H1 (cell line): ENCODE measurements around the gene MYDGF. TPM values are rescaled to one million over a fixed set of nuclear protein-coding genes. Genes with fewer than 3 reads are reported as not detected.

Experiments
- polyA plus RNA-seq, 7 experiments: library from polyadenylated mRNA; depleted of rRNA in 3 of 7; stranded (reverse) in 5 of 7; unstranded in 2 of 7; fragments of >200 nt in 5 of 7; fragments of 200-250 nt in 2 of 7; gene quantifications; 1 replicate in 5 of 7; 2 replicates in 1 of 7; 4 replicates in 1 of 7; pipeline versions ENCODE4 v1.2.1 to v1.2.3, GENCODE V29; 2011 to 2013; ENCODE audit warnings: missing spikeins in 2 of 7, mixed read lengths in 2 of 7
- total RNA-seq: library from RNA; stranded (reverse); fragmentation: NEBNext Ultra II Directional; extraction: Animal tissue kit (Norgen Biotek cat#: 25700); gene quantifications from 2 replicates; pipeline ENCODE4 v1.2.1, GENCODE V29; 2021

The MYDGF gene
- total and polyA plus RNA-seq, 2 of the 8 experiments (the other 6 are each of a cell fraction or from before 2014, with no cell fraction given): 40.6 to 51.1 TPM

Other genes with a start within 250 kb of the MYDGF start
- 28.0 and 29.9 TPM in 2 replicates for gene UBXN6, start 212.5 kb downstream of the MYDGF start, total RNA-seq
- 43.8 and 63.0 TPM in 2 replicates for gene UBXN6, start 212.5 kb downstream of the MYDGF start, polyA plus RNA-seq (2011; rRNA removed)
- 102 and 106 TPM in 2 replicates for gene HDGFL2, start 198.0 kb downstream of the MYDGF start, total RNA-seq
- gene HDGFL2, start 198.0 kb downstream of the MYDGF start, polyA plus RNA-seq (2011; rRNA removed): 31.1 and 46.8 TPM in 2 replicates
- gene PLIN4, start 151.9 kb downstream of the MYDGF start, total RNA-seq: 0.45 and 0.54 TPM in 2 replicates
- 0.35 and 0.67 TPM in 2 replicates for gene PLIN4, start 151.9 kb downstream of the MYDGF start, polyA plus RNA-seq (2011; rRNA removed)
- gene PLIN5, start 135.1 kb downstream of the MYDGF start, total RNA-seq: 1.8 and 2.0 TPM in 2 replicates
- 2.5 and 2.6 TPM in 2 replicates for gene PLIN5, start 135.1 kb downstream of the MYDGF start, polyA plus RNA-seq (2011; rRNA removed)
- gene LRG1, start 130.3 kb downstream of the MYDGF start, total RNA-seq: 0.36 and 0.48 TPM in 2 replicates
- gene LRG1, start 130.3 kb downstream of the MYDGF start, polyA plus RNA-seq (2011; rRNA removed): 0.64 and 0.79 TPM in 2 replicates
- gene SEMA6B, start 110.7 kb downstream of the MYDGF start, total RNA-seq: 54.4 and 56.7 TPM in 2 replicates
- gene SEMA6B, start 110.7 kb downstream of the MYDGF start, polyA plus RNA-seq (2011; rRNA removed): 31.3 and 54.9 TPM in 2 replicates
- 5.9 and 6.1 TPM in 2 replicates for gene TNFAIP8L1, start 30.8 kb downstream of the MYDGF start, total RNA-seq
- 3.2 and 5.5 TPM in 2 replicates for gene TNFAIP8L1, start 30.8 kb downstream of the MYDGF start, polyA plus RNA-seq (2011; rRNA removed)
- 40.7 and 46.8 TPM in 2 replicates for gene DPP9, start 53.5 kb upstream of the MYDGF start, total RNA-seq
- 11.6 and 23.3 TPM in 2 replicates for gene DPP9, start 53.5 kb upstream of the MYDGF start, polyA plus RNA-seq (2011; rRNA removed)
- gene FEM1A, start 121.4 kb upstream of the MYDGF start, total RNA-seq: 16.1 and 16.4 TPM in 2 replicates
- gene FEM1A, start 121.4 kb upstream of the MYDGF start, polyA plus RNA-seq (2011; rRNA removed): 6.7 and 8.8 TPM in 2 replicates
- gene TICAM1, start 161.4 kb upstream of the MYDGF start, total RNA-seq: 0.65 TPM in 2 replicates
- gene TICAM1, start 161.4 kb upstream of the MYDGF start, polyA plus RNA-seq (2011; rRNA removed): 0.41 and 0.57 TPM in 2 replicates
- 60.7 and 68.1 TPM in 2 replicates for gene PLIN3, start 197.3 kb upstream of the MYDGF start, total RNA-seq
- 61.5 and 67.3 TPM in 2 replicates for gene PLIN3, start 197.3 kb upstream of the MYDGF start, polyA plus RNA-seq (2011; rRNA removed)
- not detected in 2 replicates for gene ARRDC5, start 232.6 kb upstream of the MYDGF start, total RNA-seq
- gene ARRDC5, start 232.6 kb upstream of the MYDGF start, polyA plus RNA-seq (2011; rRNA removed): not detected in 2 replicates
- 65.8 and 66.6 TPM in 2 replicates for gene UHRF1, start 239.2 kb upstream of the MYDGF start, total RNA-seq
- gene UHRF1, start 239.2 kb upstream of the MYDGF start, polyA plus RNA-seq (2011; rRNA removed): 14.7 and 24.8 TPM in 2 replicates